GM21825 (cell line): ENCODE results near the gene NR5A2.

Experiments
- ATAC-seq: cut with Tn5 transposase; IDR thresholded peaks from one replicate; pipeline ENCODE4 v1.9.1; 2021; ENCODE audit warnings: mild to moderate bottlenecking, moderate library complexity; ENCODE audit not compliant: unreplicated experiment

Gene NR5A2

GRCh38 chr1:200062143-200062542, 34.6 kb downstream of the NR5A2 start:
- ATAC-seq: no peak

- peak; percentile 92 for ATAC-seq
Observed at GRCh38 chr1:200072636-200073285, 45.3 kb downstream of the NR5A2 start.

GRCh38 chr1:200073286-200073637, 45.8 kb downstream of the NR5A2 start:
- peak; percentile 29 for ATAC-seq

GRCh38 chr1:200075522-200075921, 48.0 kb downstream of the NR5A2 start:
- no peak for ATAC-seq

GRCh38 chr1:200075938-200076546, 48.5 kb downstream of the NR5A2 start:
- ATAC-seq: no peak

- no peak for ATAC-seq
Observed at GRCh38 chr1:200079232-200079940, 51.9 kb downstream of the NR5A2 start.

GRCh38 chr1:200081151-200081968, 53.9 kb downstream of the NR5A2 start:
- no peak for ATAC-seq

GRCh38 chr1:200081969-200082245, 54.4 kb downstream of the NR5A2 start:
- ATAC-seq: no peak

- ATAC-seq: no peak
Observed at GRCh38 chr1:200082329-200082728, 54.8 kb downstream of the NR5A2 start.

- ATAC-seq: no peak
Observed at GRCh38 chr1:200090252-200091159, 63.0 kb downstream of the NR5A2 start.

GRCh38 chr1:200095057-200095577, 67.6 kb downstream of the NR5A2 start:
- no peak for ATAC-seq

- ATAC-seq: no peak
Observed at GRCh38 chr1:200096774-200097173, 69.3 kb downstream of the NR5A2 start.

- no peak for ATAC-seq
Observed at GRCh38 chr1:200099040-200099439, 71.5 kb downstream of the NR5A2 start.

- no peak for ATAC-seq
Observed at GRCh38 chr1:200103966-200104583, 76.6 kb downstream of the NR5A2 start.

GRCh38 chr1:200107004-200107470, 79.5 kb downstream of the NR5A2 start:
- no peak for ATAC-seq

- no peak for ATAC-seq
Observed at GRCh38 chr1:200108659-200109058, 81.1 kb downstream of the NR5A2 start.

- ATAC-seq: no peak
Observed at GRCh38 chr1:200112290-200112689, 84.8 kb downstream of the NR5A2 start.

- ATAC-seq: no peak
Observed at GRCh38 chr1:200115532-200115931, 88.0 kb downstream of the NR5A2 start.

- no peak for ATAC-seq
Observed at GRCh38 chr1:200116324-200116723, 88.8 kb downstream of the NR5A2 start.
